Astrocyte of the hippocampus (primary cell): ENCODE results near the gene PTGFRN.
"Not testable (repeated sequence)": the region's sequence is repeated elsewhere in the genome, so short reads cannot be mapped to it uniquely, and the experiment has no call there.

Experiments
- DNase-seq: peaks from one replicate; pipeline ENCODE4 v3.0.0; 2011; ENCODE audit warnings: low read depth, low spot score

The PTGFRN gene

GRCh38 chr1:116916002-116916401, 6.3 kb downstream of the PTGFRN start:
- peak; percentile 42 for DNase-seq

- DNase-seq = no peak
Observed at GRCh38 chr1:116916533-116917445, 7.1 kb downstream of the PTGFRN start.

GRCh38 chr1:116918714-116919357, 9.1 kb downstream of the PTGFRN start:
- no peak for DNase-seq

- DNase-seq = no peak
Observed at GRCh38 chr1:116919802-116920201, 10.1 kb downstream of the PTGFRN start.

- DNase-seq = no peak
Observed at GRCh38 chr1:116920211-116920610, 10.5 kb downstream of the PTGFRN start.

GRCh38 chr1:116921301-116921885, 11.7 kb downstream of the PTGFRN start:
- no peak for DNase-seq

GRCh38 chr1:116921937-116922336, 12.2 kb downstream of the PTGFRN start:
- DNase-seq = no peak

GRCh38 chr1:116923421-116923820, 13.7 kb downstream of the PTGFRN start:
- peak; percentile 52 for DNase-seq

- no peak for DNase-seq
Observed at GRCh38 chr1:116927049-116927798, 17.5 kb downstream of the PTGFRN start.

- DNase-seq = no peak
Observed at GRCh38 chr1:116929961-116930592, 20.4 kb downstream of the PTGFRN start.

GRCh38 chr1:116931016-116931918, 21.6 kb downstream of the PTGFRN start:
- no peak for DNase-seq

GRCh38 chr1:116933606-116934515, 24.1 kb downstream of the PTGFRN start:
- no peak for DNase-seq

GRCh38 chr1:116934586-116935207, 25.0 kb downstream of the PTGFRN start:
- DNase-seq = no peak

GRCh38 chr1:116938216-116938615, 28.5 kb downstream of the PTGFRN start:
- DNase-seq = no peak

GRCh38 chr1:116939780-116940543, 30.2 kb downstream of the PTGFRN start:
- DNase-seq = not testable (repeated sequence)

- no peak for DNase-seq
Observed at GRCh38 chr1:116940814-116941599, 31.3 kb downstream of the PTGFRN start.

GRCh38 chr1:116941670-116942069, 32.0 kb downstream of the PTGFRN start:
- no peak for DNase-seq
